HepG2 (cell line): ENCODE data around the gene RAI14. TPM values are rescaled to one million over a fixed set of nuclear protein-coding genes. Genes with fewer than 3 reads are reported as not detected.

Source experiments
- ATAC-seq: fragments of 200-7000 bp; cut with Tn5 transposase; 3 replicates; pipeline ENCODE4 v1.9.1; 2020; ENCODE audit warnings: mild to moderate bottlenecking, moderate library complexity
- Bru-seq: library from RNA; stranded (reverse); fragments of 400-500 nt; gene quantifications from one replicate; lab custom pipeline; 2021; lab: Mats Ljungman, UMichigan
- BruChase-seq, 2 experiments: library from RNA; stranded (reverse); fragments of 400-500 nt; gene quantifications; one replicate each; lab custom pipeline; 2021; lab: Mats Ljungman, UMichigan
- BruUV-seq: library from RNA; stranded (reverse); fragments of 400-500 nt; replicated peaks from 2 replicates; lab custom pipeline; 2021; lab: Mats Ljungman, UMichigan
- CTCF ChIA-PET: fragments of 300-600 bp; formaldehyde crosslinking; extraction: SDS; loops from one replicate; lab custom pipeline; 2021; ENCODE audit warnings: low total read pairs, inconsistent platforms, low intra/inter-chr PET ratio; lab: Yijun Ruan, JAX
- POLR2A ChIA-PET: fragments of 350-600 bp; sonication (Branson Sonifier 250); formaldehyde crosslinking; loops from one replicate; lab custom pipeline; 2020; ENCODE audit warnings: antibody characterized with exemption, inconsistent platforms; lab: Yijun Ruan, JAX
- DNase-seq: peaks from one replicate; pipeline ENCODE4 v3.0.0-alpha.2; 2015; ENCODE audit warnings: low spot score
- FAIRE-seq: peaks from 3 replicates; lab custom pipeline; 2011; peaks lifted over from hg19 to GRCh38; lab: Jason Lieb, UNC
- H2AFZ ChIP-seq: one replicate; pipeline ENCODE4 v1.6.1; 2011; ENCODE audit warnings: low read length, inconsistent platforms
- H3K27ac ChIP-seq: fragments of 300-600 bp; 3 replicates; pipeline ENCODE4 v1.8.0; 2011; ENCODE audit warnings: mixed run types, mild to moderate bottlenecking, mixed read lengths, low read length, inconsistent platforms; ENCODE audit not compliant: insufficient read depth; ENCODE audit errors: extremely low read length
- H3K27me3 ChIP-seq, 2 experiments: fragments of 200-600 bp in 1 of 2; 2 replicates in 1 of 2; 3 replicates in 1 of 2; pipeline versions ENCODE4 v1.6.0 to v1.8.0; 2011; ENCODE audit warnings: low read length in 2 of 2, mild to moderate bottlenecking in 2 of 2, moderate library complexity in 2 of 2, inconsistent platforms in 1 of 2; ENCODE audit not compliant: insufficient read depth in 2 of 2, control insufficient read depth in 1 of 2
- H3K36me3 ChIP-seq, 2 experiments: fragments of 200-600 bp in 1 of 2; replicated peaks in 1 of 2; 2 replicates in 1 of 2; 3 replicates in 1 of 2; pipeline versions ENCODE4 v1.5.1 to v1.8.0; 2011; ENCODE audit warnings: low read length in 2 of 2, inconsistent platforms in 1 of 2; ENCODE audit not compliant: insufficient read depth in 2 of 2, control insufficient read depth in 1 of 2
- H3K4me1 ChIP-seq: 2 replicates; pipeline ENCODE4 v1.5.1; 2012; ENCODE audit warnings: low read length, inconsistent platforms; ENCODE audit not compliant: insufficient read depth
- H3K4me2 ChIP-seq: 2 replicates; pipeline ENCODE4 v1.6.0; 2011; ENCODE audit warnings: low read depth, low read length, inconsistent platforms
- H3K4me3 ChIP-seq, 3 experiments: fragments of 200-600 bp in 1 of 3; sonication (generic), shearing (Covaris generic) in 1 of 3; replicated peaks in 1 of 3; 2 replicates each; pipeline ENCODE4 v1.5.1; 2011 to 2016; ENCODE audit warnings: low read length in 3 of 3, inconsistent platforms in 2 of 3, low read depth in 2 of 3, mild to moderate bottlenecking in 2 of 3, control low read depth in 1 of 3, mixed read lengths in 1 of 3; ENCODE audit not compliant: insufficient read depth in 1 of 3
- H3K79me2 ChIP-seq: one replicate; pipeline ENCODE4 v1.6.1; 2011; ENCODE audit warnings: low read length, inconsistent platforms; ENCODE audit not compliant: insufficient read depth
- H3K9ac ChIP-seq: 2 replicates; pipeline ENCODE4 v1.6.0; 2011; ENCODE audit warnings: mild to moderate bottlenecking, low read depth, low read length, inconsistent platforms; ENCODE audit not compliant: insufficient read depth
- H3K9me3 ChIP-seq: 2 replicates; pipeline ENCODE4 v1.5.1; 2012; ENCODE audit warnings: mild to moderate bottlenecking, low read length
- H4K20me1 ChIP-seq: 2 replicates; pipeline ENCODE4 v1.6.0; 2011; ENCODE audit warnings: inconsistent platforms, mild to moderate bottlenecking, low read length, moderate library complexity; ENCODE audit not compliant: insufficient read depth
- ARNT2 ChIP-seq: sonication (generic); formaldehyde crosslinking; IDR thresholded peaks from 2 replicates; pipeline ENCODE4 v1.8.0; 2022; ENCODE audit warnings: mild to moderate bottlenecking, low read depth, missing genetic modification reagents, moderate library complexity
- PHF21A ChIP-seq: sonication (generic); formaldehyde crosslinking; IDR thresholded peaks from 2 replicates; pipeline ENCODE4 v1.5.0; 2020; ENCODE audit warnings: mild to moderate bottlenecking, missing genetic modification reagents
- PITX1 ChIP-seq: sonication (generic); formaldehyde crosslinking; IDR thresholded peaks from 2 replicates; pipeline ENCODE4 v1.5.1; 2020; ENCODE audit warnings: mild to moderate bottlenecking, missing genetic modification reagents
- SYNCRIP ChIP-seq: fragments of 200-400 bp; formaldehyde crosslinking; IDR thresholded peaks from 2 replicates; pipeline ENCODE4 v1.6.1; 2018; ENCODE audit warnings: mild to moderate bottlenecking, low read depth, low read length; ENCODE audit not compliant: insufficient read depth
- ZKSCAN8 ChIP-seq: IDR thresholded peaks from 2 replicates; pipeline ENCODE4 v1.6.1; 2016; ENCODE audit warnings: borderline replicate concordance, missing genetic modification reagents, missing compliant biosample characterization
- ZNF207 ChIP-seq: fragments of 450-650 bp; IDR thresholded peaks from 2 replicates; pipeline ENCODE4 v1.6.1; 2016; ENCODE audit warnings: antibody characterized with exemption, borderline replicate concordance
- ZNF574 ChIP-seq: sonication (generic); formaldehyde crosslinking; IDR thresholded peaks from 2 replicates; pipeline ENCODE4 v1.4.0; 2020; ENCODE audit warnings: missing genetic modification reagents
- ZNF609 ChIP-seq: sonication (generic); formaldehyde crosslinking; IDR thresholded peaks from 2 replicates; pipeline ENCODE4 v1.4.0; 2020; ENCODE audit warnings: mild to moderate bottlenecking, missing genetic modification reagents, borderline replicate concordance
- ZNF670 ChIP-seq: sonication (generic); formaldehyde crosslinking; IDR thresholded peaks from 2 replicates; pipeline ENCODE4 v1.8.0; 2022; ENCODE audit warnings: mild to moderate bottlenecking, missing genetic modification reagents, borderline replicate concordance
- WGBS: methylation state at CpG from one replicate; pipeline ENCODE4 v1.1.6; 2017; ENCODE audit warnings: low lambda C conversion rate; 5-methylcytosine and 5-hydroxymethylcytosine counted together
- in situ Hi-C: cut with HindIII; loops from 2 replicates; pipeline ENCODE4 v1.10.0; 2017; ENCODE audit warnings: low pct_unique_long_range_greater_than_20kb; ENCODE audit not compliant: extremely low pct_ligation_motif_present
- intact Hi-C: fragments of 100-400 bp; cut with micrococcal nuclease; formaldehyde crosslinking; loops from one replicate; pipeline ENCODE4 v1.10.0; 2022; ENCODE audit not compliant: unreplicated experiment
- long read RNA-seq, 2 experiments: library from RNA in 1 of 2; library from polyadenylated mRNA in 1 of 2; stranded (forward) in 1 of 2; unstranded in 1 of 2; transcript quantifications; one replicate each; pipeline ENCODE4 v2.0.0, GENCODE V29; 2019 to 2022
- polyA minus RNA-seq, 3 experiments: library from RNA; depleted of rRNA, polyadenylated mRNA; stranded (reverse); fragments of >200 nt; gene quantifications; 2 replicates each; pipeline ENCODE4 v1.2.3, GENCODE V29; 2011; ENCODE audit warnings: low replicate concordance in 1 of 3
- polyA plus RNA-seq, 8 experiments: library from polyadenylated mRNA; depleted of rRNA in 3 of 8; stranded (reverse) in 7 of 8; unstranded in 1 of 8; fragments of >200 nt; fragmentation: Illumina TruSeq in 4 of 8; extraction: Trizol in 4 of 8; gene quantifications; 2 replicates each; pipeline versions ENCODE4 v1.2.1 to v1.2.3, GENCODE V29; 2011 to 2016; ENCODE audit warnings: low read depth in 4 of 8, missing spikeins in 1 of 8, mixed read lengths in 1 of 8; ENCODE audit not compliant: insufficient read depth in 1 of 8
- total RNA-seq, 5 experiments: library from RNA; depleted of rRNA; stranded (reverse); fragments of >200 nt; fragmentation: Illumina TruSeq; extraction: Trizol; gene quantifications; 2 replicates each; pipeline ENCODE4 v1.2.3, GENCODE V29; 2016; ENCODE audit warnings: low read depth in 1 of 5

RAI14 gene
- total RNA-seq (2016; rRNA removed; fragmentation: Illumina TruSeq; extraction: Trizol) (18.2 and 26.6 TPM in 2 replicates), polyA plus RNA-seq (2011; rRNA removed) (12.3 and 12.6 TPM in 2 replicates), polyA minus RNA-seq (2011; rRNA and poly(A)+ RNA removed; ENCODE audit: low replicate concordance) (23.8 and 42.0 TPM in 2 replicates), Bru-seq, nascent RNA (percentile 53 among the genes with signal in this experiment), BruChase-seq, experiment 1, labeled RNA remaining after a 6-hour chase (percentile 54 among the genes with signal in this experiment), BruChase-seq, experiment 2, labeled RNA remaining after a 2-hour chase (percentile 52 among the genes with signal in this experiment)
- 2.0 and 2.7 TPM in 2 replicates for total RNA-seq (2016; cell fraction: cytosol; rRNA removed; fragmentation: Illumina TruSeq; extraction: Trizol; ENCODE audit: low read depth)
- 18.6 and 25.3 TPM in 2 replicates for total RNA-seq (2016; cell fraction: insoluble cytoplasmic fraction; rRNA removed; fragmentation: Illumina TruSeq; extraction: Trizol)
- 10.1 and 10.7 TPM in 2 replicates for total RNA-seq (2016; cell fraction: membrane; rRNA removed; fragmentation: Illumina TruSeq; extraction: Trizol)
- total RNA-seq (2016; cell fraction: nucleus; rRNA removed; fragmentation: Illumina TruSeq; extraction: Trizol) = 12.7 and 16.1 TPM in 2 replicates
- 8.2 and 17.6 TPM in 2 replicates for polyA plus RNA-seq (2011; cell fraction: cytosol; rRNA removed)
- polyA plus RNA-seq (2011; cell fraction: nucleus; rRNA removed) = 9.7 and 9.9 TPM in 2 replicates
- polyA plus RNA-seq (2012) = 9.8 and 13.8 TPM in 2 replicates
- polyA plus RNA-seq (2016; cell fraction: cytosol; fragmentation: Illumina TruSeq; extraction: Trizol; ENCODE audit: low read depth) = 2.3 and 2.9 TPM in 2 replicates
- 21.5 and 21.9 TPM in 2 replicates for polyA plus RNA-seq (2016; cell fraction: insoluble cytoplasmic fraction; fragmentation: Illumina TruSeq; extraction: Trizol; ENCODE audit: low read depth)
- 4.3 and 5.3 TPM in 2 replicates for polyA plus RNA-seq (2016; cell fraction: membrane; fragmentation: Illumina TruSeq; extraction: Trizol; ENCODE audit: low read depth)
- polyA plus RNA-seq (2016; cell fraction: nucleus; fragmentation: Illumina TruSeq; extraction: Trizol; ENCODE audit: insufficient read depth, low read depth) = 12.4 and 16.3 TPM in 2 replicates
- polyA minus RNA-seq (2011; cell fraction: cytosol; rRNA and poly(A)+ RNA removed) = 5.7 and 14.3 TPM in 2 replicates
- 13.2 and 14.3 TPM in 2 replicates for polyA minus RNA-seq (2011; cell fraction: nucleus; rRNA and poly(A)+ RNA removed)
- long read RNA-seq, experiment 1, partial matches to known transcripts = 3 of 5 reads
- long read RNA-seq, experiment 1, other reads (novel, unspliced or antisense) = 2 of 5 reads
- long read RNA-seq, experiment 2, partial matches to known transcripts = 4 of 25 reads
- long read RNA-seq, experiment 2, other reads (novel, unspliced or antisense) = 20 of 25 reads

GRCh38 chr5:34656001-34656699 lies at the start of gene RAI14:
Gene RAI14, plus strand, starts transcription at chr5:34656328. Its CDS starts 30,592 bp downstream, at chr5:34686920.
- FAIRE-seq (no peak), ATAC-seq (peak; percentile 85), DNase-seq (peak; percentile 41)
- intact Hi-C loops = loop anchor here (1.0 to 5.0 kb wide), 4 partner anchors 101 to 261 kb away; partner anchors contain the start of genes BRIX1, RAD1 and TTC23L
- peak within 1 kb of the TSS; percentile 85 to 88 (median 87) for H3K4me3 ChIP-seq
- H3K9ac ChIP-seq = peak within 1 kb of the TSS; percentile 72
- H3K36me3 ChIP-seq = no peaks in the 10 kb centered on the region
- no peaks in the 10 kb centered on the region for H4K20me1 ChIP-seq
- H3K4me2 ChIP-seq = peak within 1 kb of the TSS; percentile 96
- ChIA-PET POLR2A (interaction anchor here (0.6 to 2.6 kb wide), 7 partner anchors 9 to 259 kb away, joined by 3 to 9 read pairs (median 4); partner anchors contain the start of genes BRIX1, RAD1 and TTC23L), CTCF (no interaction called here)
- peaks cover 25% of the 10 kb centered on the region for H3K4me1 ChIP-seq
- in situ Hi-C loops = loop anchor here (10.0 kb wide), 1 partner anchor 171 kb away; no protein-coding TSS in a partner anchor
- H3K27me3 ChIP-seq = peaks cover 1 to 4% of the 10 kb centered on the region in 2 experiments; a peak in 3 of 5 replicates
- BruUV-seq = no TSS peak
- no peaks in the 10 kb centered on the region for H3K9me3 ChIP-seq
- peaks cover 9% of the 10 kb centered on the region for H3K79me2 ChIP-seq
- 0% methylated on average over 9 of the region's 79 CpGs for WGBS
- H3K27ac ChIP-seq = peak within 1 kb of the TSS; percentile 44
- H2AFZ ChIP-seq = peak within 1 kb of the TSS; percentile 83
- TF ChIP-seq SYNCRIP (no peak), PHF21A (CRISPR knock-in tag) (peak; percentile 53), ARNT2 (peak; percentile 44; the same call in 1 of the 2 replicates), ZNF207 (no peak), ZNF609 (CRISPR knock-in tag) (peak; percentile 21; the same call in 1 of the 2 replicates), ZNF670 (CRISPR knock-in tag) (peak; percentile 58; the same call in 1 of the 2 replicates), PITX1 (CRISPR knock-in tag) (no peak), ZKSCAN8 (CRISPR knock-in tag) (no peak), ZNF574 (CRISPR knock-in tag) (peak; percentile 74)
